B cell (primary cell): ENCODE results near the gene PLXNA3. TPM values are rescaled to one million over a fixed set of nuclear protein-coding genes. Genes with fewer than 3 reads are reported as not detected.

Source experiments
- ATAC-seq: fragments of 200-7000 bp; cut with Tn5 transposase; one replicate; pipeline ENCODE4 v1.10.0; 2021; ENCODE audit warnings: low read depth, mild to moderate bottlenecking, moderate number of reproducible peaks, moderate library complexity
- CTCF ChIA-PET: fragments of 350-600 bp; sonication (Branson Sonifier 250); formaldehyde crosslinking; loops from one replicate; lab custom pipeline; 2021; ENCODE audit warnings: antibody characterized with exemption, inconsistent platforms; lab: Charles Lee
- POLR2A ChIA-PET: fragments of 350-600 bp; sonication (Branson Sonifier 250); formaldehyde crosslinking; loops from one replicate; lab custom pipeline; 2021; ENCODE audit warnings: antibody characterized with exemption; lab: Charles Lee
- DNase-seq: peaks from one replicate; pipeline ENCODE4 v3.0.0; 2013
- H2AFZ ChIP-seq: 2 replicates; pipeline ENCODE4 v1.6.1; 2012; ENCODE audit warnings: mild to moderate bottlenecking, low read depth, low read length; ENCODE audit not compliant: insufficient read depth, poor library complexity, severe bottlenecking
- H3K27ac ChIP-seq, 2 donors: 1 replicate in 1 of 2; 2 replicates in 1 of 2; pipeline ENCODE4 v1.5.1; 2012 to 2013; ENCODE audit warnings: low read length in 2 of 2, mild to moderate bottlenecking in 2 of 2, moderate library complexity in 1 of 2
- H3K27me3 ChIP-seq, 4 experiments: fragments of 200-600 bp in 1 of 4; sonication (generic) in 1 of 4; replicated peaks in 1 of 4; 1 replicate in 2 of 4; 2 replicates in 2 of 4; pipeline versions ENCODE4 v1.6.1 to v1.7.0; 2013 to 2016; ENCODE audit warnings: low read length in 3 of 4, mild to moderate bottlenecking in 2 of 4, mixed read lengths in 1 of 4, moderate library complexity in 1 of 4; ENCODE audit not compliant: insufficient read depth in 4 of 4, control insufficient read depth in 3 of 4; ENCODE audit errors: control extremely low read depth in 1 of 4
- H3K36me3 ChIP-seq, 2 experiments: replicated peaks in 1 of 2; 1 replicate in 1 of 2; 2 replicates in 1 of 2; pipeline versions ENCODE4 v1.6.1 to v1.7.1; 2013; ENCODE audit warnings: low read length in 1 of 2; ENCODE audit not compliant: insufficient read depth in 2 of 2, control insufficient read depth in 1 of 2; ENCODE audit errors: control extremely low read depth in 1 of 2, extremely low read depth in 1 of 2
- H3K4me1 ChIP-seq, 2 donors: fragments of 200-600 bp in 1 of 2; sonication (generic) in 1 of 2; 1 replicate in 1 of 2; 2 replicates in 1 of 2; pipeline versions ENCODE4 v1.5.1 to v1.6.1; 2013 to 2017; ENCODE audit warnings: low read length in 2 of 2; ENCODE audit not compliant: control insufficient read depth in 2 of 2, insufficient read depth in 2 of 2
- H3K4me2 ChIP-seq: replicated peaks from 2 replicates; pipeline ENCODE3; 2012; ENCODE audit warnings: mild to moderate bottlenecking, low read depth, low read length; ENCODE audit not compliant: poor library complexity, severe bottlenecking
- H3K4me3 ChIP-seq, 5 experiments: fragments of 200-600 bp in 1 of 5; sonication (generic) in 1 of 5; 1 replicate in 3 of 5; 2 replicates in 2 of 5; pipeline versions ENCODE4 v1.5.1 to v1.7.0; 2011 to 2016; ENCODE audit warnings: low read length in 4 of 5, mild to moderate bottlenecking in 4 of 5, low read depth in 2 of 5, control low read depth in 1 of 5, moderate library complexity in 1 of 5; ENCODE audit not compliant: insufficient read depth in 1 of 5; ENCODE audit errors: control extremely low read depth in 1 of 5, extremely low read depth in 1 of 5
- H3K79me2 ChIP-seq: fragments of 200-600 bp; sonication (generic); one replicate; pipeline ENCODE4 v1.6.0; 2016; ENCODE audit warnings: low read length; ENCODE audit not compliant: control insufficient read depth, insufficient read depth
- H3K9ac ChIP-seq: fragments of 200-600 bp; sonication (generic); 2 replicates; pipeline ENCODE4 v1.6.1; 2017; ENCODE audit warnings: mild to moderate bottlenecking, low read length, moderate library complexity
- H3K9me3 ChIP-seq, 3 donors: one replicate each; pipeline versions ENCODE4 v1.6.1 to v1.7.1; 2013; ENCODE audit warnings: low read length in 2 of 3; ENCODE audit not compliant: control insufficient read depth in 2 of 3, insufficient read depth in 1 of 3; ENCODE audit errors: control extremely low read depth in 1 of 3
- H4K20me1 ChIP-seq: 2 replicates; pipeline ENCODE4 v1.6.0; 2012; ENCODE audit warnings: mild to moderate bottlenecking, low read length; ENCODE audit not compliant: insufficient read depth, control insufficient read depth, poor library complexity, severe bottlenecking
- H3K27ac Mint-ChIP-seq: one replicate; pipeline ENCODE4 v1.8.0; 2021; ENCODE audit warnings: mixed read lengths
- H3K27me3 Mint-ChIP-seq: one replicate; pipeline ENCODE4 v1.8.0; 2021; ENCODE audit warnings: mixed read lengths
- H3K4me1 Mint-ChIP-seq: one replicate; pipeline ENCODE4 v1.8.0; 2021; ENCODE audit warnings: mixed read lengths
- H3K4me3 Mint-ChIP-seq: one replicate; pipeline ENCODE4 v1.8.0; 2021; ENCODE audit warnings: mixed read lengths
- H3K9me3 Mint-ChIP-seq: one replicate; pipeline ENCODE4 v1.8.0; 2022; ENCODE audit warnings: mixed read lengths; ENCODE audit not compliant: insufficient read depth
- CTCF ChIP-seq: fragments of 200-600 bp; IDR thresholded peaks from one replicate; pipeline ENCODE4 v1.8.0; 2022; ENCODE audit warnings: antibody characterized with exemption, mild to moderate bottlenecking
- EZH2 ChIP-seq: IDR thresholded peaks from 2 replicates; pipeline ENCODE4 v1.6.1; 2012; ENCODE audit warnings: borderline replicate concordance, low read depth, mild to moderate bottlenecking, moderate library complexity, low read length; ENCODE audit not compliant: insufficient read depth, poor library complexity, severe bottlenecking
- WGBS: methylation state at CpG from one replicate; pipeline ENCODE4 v1.1.5; 2013; ENCODE audit warnings: missing lambda C conversion rate; ENCODE audit not compliant: insufficient coverage; 5-methylcytosine and 5-hydroxymethylcytosine counted together
- intact Hi-C: fragments of 100-400 bp; cut with micrococcal nuclease; formaldehyde crosslinking; loops from one replicate; pipeline ENCODE4 v1.10.0; 2022
- polyA plus RNA-seq: library from polyadenylated mRNA; depleted of rRNA; stranded (reverse); fragments of >200 nt; gene quantifications from 2 replicates; pipeline ENCODE4 v1.2.3, GENCODE V29; 2012
- total RNA-seq, 2 donors: library from RNA; stranded (reverse); fragments of 120-200 nt in 1 of 2; gene quantifications; 1 replicate in 1 of 2; 2 replicates in 1 of 2; pipeline versions ENCODE4 v1.2.3 to v1.2.4, GENCODE V29; 2013 to 2022

The PLXNA3 gene
- total and polyA plus RNA-seq, 2 donors (not counting 1 experiment from before 2014, with no cell fraction given) = 68.6 to 114 TPM

DNA sequence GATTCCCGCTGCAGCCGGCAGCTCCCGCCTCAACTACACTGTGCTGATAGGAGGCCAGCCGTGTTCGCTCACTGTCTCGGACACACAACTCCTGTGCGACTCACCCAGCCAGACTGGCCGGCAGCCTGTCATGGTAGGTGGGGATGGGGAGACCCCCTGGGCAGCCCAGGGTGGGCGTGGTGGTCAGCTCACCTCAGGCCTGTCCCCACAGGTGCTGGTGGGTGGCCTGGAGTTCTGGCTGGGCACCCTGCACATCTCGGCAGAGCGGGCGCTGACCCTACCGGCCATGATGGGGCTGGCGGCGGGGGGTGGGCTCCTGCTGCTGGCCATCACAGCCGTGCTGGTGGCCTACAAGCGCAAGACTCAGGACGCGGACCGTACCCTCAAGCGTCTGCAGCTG is 9.5 kb downstream of the PLXNA3 start:
- no peak overlapping the region for H3K27ac Mint-ChIP-seq
- no peaks in the 10 kb centered on the region for H3K4me1 Mint-ChIP-seq
- intact Hi-C loops = no loop called here
- POLR2A ChIA-PET = no interaction called here
- H3K9me3 Mint-ChIP-seq = no peaks in the 10 kb centered on the region
- ATAC-seq = no peak
- Histone ChIP-seq H3K9ac (no peak overlapping the region), H3K4me1 (no peaks in the 10 kb centered on the region), H3K4me3 (no peak overlapping the region), H3K27ac (no peak overlapping the region), H3K27me3 (no peaks in the 10 kb centered on the region), H3K79me2 (no peaks in the 10 kb centered on the region), H3K36me3 (peaks cover 0 to 35% of the 10 kb centered on the region in 2 experiments), H3K9me3 (no peaks in the 10 kb centered on the region), H2AFZ (no peak overlapping the region), H3K4me2 (no peak overlapping the region), H4K20me1 (no peaks in the 10 kb centered on the region)
- WGBS = 99% methylated on average over 13 of the region's 21 CpGs
- H3K4me3 Mint-ChIP-seq = no peak overlapping the region
- CTCF ChIA-PET = no interaction called here
- TF ChIP-seq CTCF (no peak), EZH2 (no peak)
- DNase-seq = no peak
- H3K27me3 Mint-ChIP-seq = no peaks in the 10 kb centered on the region

DNA sequence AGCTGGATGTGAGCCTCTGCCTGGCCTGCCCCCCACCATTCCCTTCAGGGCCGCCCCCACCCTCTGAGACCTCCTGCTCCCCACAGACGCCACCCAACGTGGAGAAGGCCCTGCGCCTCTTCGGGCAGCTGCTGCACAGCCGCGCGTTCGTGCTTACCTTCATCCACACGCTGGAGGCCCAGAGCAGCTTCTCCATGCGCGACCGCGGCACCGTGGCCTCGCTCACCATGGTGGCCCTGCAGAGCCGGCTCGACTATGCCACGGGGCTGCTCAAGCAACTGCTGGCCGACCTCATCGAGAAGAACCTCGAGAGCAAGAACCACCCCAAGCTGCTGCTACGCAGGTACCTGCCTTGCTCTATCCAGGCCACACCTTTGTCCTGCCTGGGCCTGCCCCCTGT is 10.1 kb downstream of the PLXNA3 start:
- Mint-ChIP-seq H3K27me3 (no peaks in the 10 kb centered on the region), H3K9me3 (no peaks in the 10 kb centered on the region), H3K4me1 (no peaks in the 10 kb centered on the region), H3K4me3 (no peak overlapping the region), H3K27ac (no peak overlapping the region)
- ChIA-PET POLR2A (no interaction called here), CTCF (no interaction called here)
- Histone ChIP-seq H3K9ac (no peak overlapping the region), H3K36me3 (peaks cover 0 to 35% of the 10 kb centered on the region in 2 experiments), H3K4me1 (no peaks in the 10 kb centered on the region), H3K9me3 (no peaks in the 10 kb centered on the region), H2AFZ (no peak overlapping the region), H4K20me1 (no peaks in the 10 kb centered on the region), H3K79me2 (no peaks in the 10 kb centered on the region), H3K27me3 (no peaks in the 10 kb centered on the region), H3K4me3 (no peak overlapping the region), H3K27ac (no peak overlapping the region), H3K4me2 (no peak overlapping the region)
- 98% methylated on average over 19 of the region's 23 CpGs for WGBS
- TF ChIP-seq EZH2 (no peak), CTCF (no peak)
- ATAC-seq (no peak), DNase-seq (no peak)
- intact Hi-C loops = no loop called here
